HG03342 (cell line): ENCODE data around the gene TAPT1.
"Not testable (repeated sequence)": the region's sequence is repeated elsewhere in the genome, so short reads cannot be mapped to it uniquely, and the experiment has no call there.

Experiments
- ATAC-seq: cut with Tn5 transposase; IDR thresholded peaks from one replicate; pipeline ENCODE4 v1.9.1; 2021; ENCODE audit warnings: mild to moderate bottlenecking, moderate library complexity; ENCODE audit not compliant: unreplicated experiment

TAPT1 gene, protein sequence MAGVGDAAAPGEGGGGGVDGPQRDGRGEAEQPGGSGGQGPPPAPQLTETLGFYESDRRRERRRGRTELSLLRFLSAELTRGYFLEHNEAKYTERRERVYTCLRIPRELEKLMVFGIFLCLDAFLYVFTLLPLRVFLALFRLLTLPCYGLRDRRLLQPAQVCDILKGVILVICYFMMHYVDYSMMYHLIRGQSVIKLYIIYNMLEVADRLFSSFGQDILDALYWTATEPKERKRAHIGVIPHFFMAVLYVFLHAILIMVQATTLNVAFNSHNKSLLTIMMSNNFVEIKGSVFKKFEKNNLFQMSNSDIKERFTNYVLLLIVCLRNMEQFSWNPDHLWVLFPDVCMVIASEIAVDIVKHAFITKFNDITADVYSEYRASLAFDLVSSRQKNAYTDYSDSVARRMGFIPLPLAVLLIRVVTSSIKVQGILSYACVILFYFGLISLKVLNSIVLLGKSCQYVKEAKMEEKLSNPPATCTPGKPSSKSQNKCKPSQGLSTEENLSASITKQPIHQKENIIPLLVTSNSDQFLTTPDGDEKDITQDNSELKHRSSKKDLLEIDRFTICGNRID

DNA sequence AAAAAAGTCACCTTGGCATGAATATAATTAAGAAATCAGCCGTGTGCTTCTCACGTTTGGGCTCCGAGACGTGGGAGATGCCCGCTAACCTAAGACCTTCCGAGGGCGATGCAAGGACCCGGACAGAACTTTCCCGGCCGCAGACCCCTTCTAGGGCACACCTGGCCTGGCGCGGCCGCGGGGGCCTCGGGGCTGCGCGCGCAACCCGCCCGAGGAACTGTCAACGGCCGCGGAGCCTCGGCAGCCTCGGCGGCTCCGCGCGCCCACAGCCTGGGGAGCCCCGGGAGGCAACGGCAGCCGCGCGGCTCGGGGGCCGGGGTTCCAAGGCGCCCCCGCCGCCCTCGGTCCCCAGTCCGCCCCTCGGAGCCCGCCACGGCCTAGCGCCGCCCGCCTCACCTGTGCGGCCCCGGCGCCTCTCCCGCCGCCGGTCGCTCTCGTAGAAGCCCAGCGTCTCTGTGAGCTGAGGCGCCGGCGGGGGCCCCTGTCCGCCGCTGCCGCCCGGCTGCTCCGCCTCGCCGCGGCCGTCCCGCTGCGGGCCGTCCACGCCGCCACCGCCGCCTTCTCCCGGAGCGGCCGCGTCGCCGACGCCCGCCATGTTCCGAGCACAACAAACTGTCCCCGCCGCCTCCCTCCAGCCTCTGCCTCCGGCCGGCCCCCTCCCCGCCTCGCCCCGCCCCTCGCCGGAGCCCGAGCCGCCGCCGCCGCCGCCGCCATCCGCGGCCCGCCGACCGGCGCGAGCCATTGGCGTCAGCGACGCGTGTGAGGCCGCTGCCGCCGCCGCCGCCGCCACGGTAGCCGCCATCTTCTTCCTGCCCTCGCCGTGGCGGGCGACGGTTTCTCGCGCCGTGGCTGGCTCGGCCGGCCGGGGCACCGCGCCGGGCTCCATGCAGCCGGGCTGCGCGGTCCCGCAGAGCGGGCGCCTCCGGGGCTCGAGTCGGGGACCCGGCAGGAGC, at the start of gene TAPT1:
Gene TAPT1 (minus strand): TSS at position 609 of the 953 bp plus-strand sequence. CDS start 14 bp downstream, at position 595.
- peak; percentile 68 for ATAC-seq

DNA sequence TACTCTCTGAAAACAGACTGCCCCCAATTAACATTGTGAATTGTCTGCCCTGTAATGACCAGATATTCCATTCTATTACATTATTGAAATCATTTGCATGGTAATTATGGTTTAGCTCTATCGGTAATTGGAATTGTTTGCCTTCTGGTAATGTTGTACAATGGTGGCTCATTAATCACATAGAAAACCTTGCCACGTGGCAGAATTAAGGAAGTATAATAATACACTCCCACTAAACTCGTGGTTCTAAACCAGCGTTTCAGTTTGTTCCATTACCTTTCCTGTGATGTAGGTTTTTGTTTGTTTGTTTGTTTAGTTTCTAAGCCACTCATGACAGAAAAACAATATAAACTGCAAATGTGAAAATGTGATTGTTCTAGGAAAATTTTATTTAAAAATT, 45.1 kb upstream of the TAPT1 start:
- ATAC-seq, result no peak

DNA sequence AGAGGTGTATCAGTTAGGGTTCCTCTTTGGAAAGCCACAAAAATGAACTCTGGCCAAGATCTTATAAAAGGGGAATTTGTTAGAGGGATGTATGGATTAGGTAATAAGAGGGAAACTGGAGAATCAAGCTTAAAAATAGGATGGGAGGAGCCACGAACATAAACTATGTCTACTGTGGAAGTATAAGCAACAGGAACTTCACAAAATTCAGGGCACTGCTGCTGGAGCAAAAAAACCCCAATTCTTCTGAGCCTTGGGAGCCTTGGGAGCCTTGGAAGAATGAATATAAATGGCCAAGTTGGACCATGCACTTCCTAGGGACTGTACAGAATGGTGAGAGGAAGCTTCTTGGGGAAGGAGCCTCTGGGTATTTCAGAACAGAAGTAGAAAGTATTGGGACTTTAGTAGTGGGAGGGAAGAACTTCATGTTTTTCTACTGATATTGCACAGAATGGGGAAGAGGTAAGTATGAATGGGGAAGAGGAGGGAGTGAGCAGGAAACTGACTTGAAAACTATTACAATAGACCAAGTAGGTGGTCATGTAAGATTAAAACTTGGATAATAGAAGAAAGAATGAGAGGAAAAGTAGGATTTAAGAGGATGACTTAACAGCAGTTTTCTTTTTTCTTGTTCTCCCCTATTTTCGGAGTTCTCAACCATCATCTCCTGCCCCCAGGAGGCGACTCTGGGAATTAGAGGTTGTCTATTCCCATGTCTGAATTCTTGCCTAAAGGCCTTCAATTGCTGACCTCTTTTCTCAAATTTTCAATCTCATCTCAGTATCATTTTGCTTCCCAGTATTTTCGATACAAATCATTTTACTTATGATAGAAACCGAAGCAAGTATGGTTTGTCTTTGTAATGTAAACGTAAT, 44.4 kb upstream of the TAPT1 start:
- no peak for ATAC-seq

DNA sequence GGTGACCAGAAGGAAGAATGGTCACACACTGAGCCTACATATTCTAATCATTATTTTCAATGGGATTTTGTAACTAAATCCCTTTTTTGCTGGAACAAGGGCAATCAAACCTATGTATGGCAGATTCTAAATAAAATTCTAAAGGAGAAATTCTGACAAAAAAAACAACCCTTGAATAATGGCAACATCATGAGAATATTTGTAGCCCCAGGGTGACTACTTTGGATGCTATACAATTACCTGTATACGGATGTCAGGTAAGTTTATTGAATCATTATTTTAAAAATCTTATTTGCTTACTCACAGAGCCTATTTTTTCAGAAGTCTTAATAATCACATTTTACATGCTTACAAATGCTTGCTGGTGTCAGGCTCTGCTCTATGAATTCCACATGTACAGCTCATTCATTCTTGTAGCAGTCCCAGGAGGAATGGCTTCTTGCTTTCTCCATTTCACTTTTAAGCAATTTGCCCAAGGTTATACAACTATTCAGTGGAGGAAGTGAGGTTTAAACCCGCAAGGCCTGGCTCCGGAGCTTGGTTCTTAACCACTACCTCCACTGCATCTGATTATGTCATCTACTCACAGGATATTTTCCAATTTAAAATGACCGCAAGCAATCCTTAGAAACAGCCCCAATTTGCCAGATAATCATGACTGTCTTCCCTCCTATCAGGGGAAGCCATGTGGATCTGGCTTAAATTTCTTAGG, 43.6 kb upstream of the TAPT1 start:
- not testable (repeated sequence) for ATAC-seq

DNA sequence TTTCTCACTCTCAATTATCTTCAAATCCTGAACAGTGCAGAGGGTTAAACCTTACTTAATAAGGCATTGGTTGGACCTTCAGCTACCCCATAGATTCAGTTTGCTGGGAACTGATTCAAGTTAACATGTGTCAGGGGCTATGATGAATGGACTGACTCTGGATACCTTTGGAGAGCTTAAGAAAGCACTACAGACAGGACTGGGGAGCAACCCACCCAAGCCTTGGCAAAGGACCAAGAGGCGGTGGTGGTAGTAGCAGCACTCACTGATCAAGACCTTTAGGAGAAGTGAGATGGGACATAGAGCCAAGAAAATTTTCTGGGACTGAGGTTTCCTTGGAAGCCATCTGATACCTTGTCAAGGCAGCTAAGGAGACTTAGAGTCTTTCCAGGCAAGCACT, 43.0 kb upstream of the TAPT1 start:
- no peak for ATAC-seq

DNA sequence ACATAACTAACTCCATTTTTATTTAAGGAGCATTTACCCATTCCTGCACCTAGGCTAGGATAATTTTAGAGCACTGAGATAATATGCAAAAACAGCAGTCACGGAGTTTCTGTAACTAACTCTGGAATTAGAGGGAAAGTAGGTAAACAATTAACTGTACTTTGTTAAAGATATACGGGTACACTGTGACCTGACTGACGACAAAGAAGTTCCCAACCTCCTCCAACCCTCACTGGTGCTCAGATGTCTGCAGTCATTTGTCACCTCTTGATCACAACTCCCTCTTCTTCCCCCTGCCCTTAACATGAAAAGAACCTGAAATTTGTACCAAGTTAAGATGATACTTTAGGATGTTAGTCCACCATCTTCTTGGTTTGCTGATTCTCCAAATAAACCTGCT, 42.0 kb upstream of the TAPT1 start:
- ATAC-seq, result no peak

DNA sequence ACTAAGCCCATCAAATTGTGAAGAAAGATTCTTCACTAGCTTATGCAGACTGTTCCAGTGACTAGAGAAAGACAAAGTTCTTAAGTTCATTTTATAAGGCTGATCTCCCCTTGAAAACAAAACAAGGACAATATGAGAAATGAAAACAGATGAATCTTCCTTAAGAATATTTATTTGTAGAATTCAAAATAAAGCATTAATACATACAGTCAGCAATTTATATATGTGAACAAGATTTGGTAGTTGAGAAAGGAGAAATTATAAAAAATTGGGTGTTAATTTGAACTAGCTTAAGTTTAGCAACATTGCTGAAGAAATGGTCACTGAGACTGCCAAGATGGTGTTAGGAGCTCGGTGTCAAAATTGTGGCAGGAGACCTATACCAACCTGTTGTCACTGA, 41.4 kb upstream of the TAPT1 start:
- no peak for ATAC-seq

DNA sequence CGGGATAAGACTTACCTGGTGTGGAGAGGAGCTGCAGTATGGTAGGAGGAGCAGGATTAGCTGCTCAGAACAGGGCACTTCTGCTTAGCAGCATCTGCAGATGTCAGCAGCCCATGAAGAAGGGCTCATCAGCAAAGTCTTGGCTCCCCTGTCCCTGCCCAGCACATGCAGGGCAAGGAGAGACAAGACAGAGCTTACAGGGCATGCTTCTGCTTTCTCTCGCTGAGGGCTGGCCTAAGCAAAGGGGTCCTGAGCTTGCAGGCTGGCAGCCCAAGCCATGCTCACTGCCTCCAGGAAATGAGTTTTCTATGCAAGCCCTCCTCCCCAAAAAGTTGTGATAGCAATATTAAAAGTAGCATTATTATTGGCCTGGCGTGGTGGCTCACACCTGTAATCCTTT, 39.5 kb upstream of the TAPT1 start:
- ATAC-seq, result no peak

DNA sequence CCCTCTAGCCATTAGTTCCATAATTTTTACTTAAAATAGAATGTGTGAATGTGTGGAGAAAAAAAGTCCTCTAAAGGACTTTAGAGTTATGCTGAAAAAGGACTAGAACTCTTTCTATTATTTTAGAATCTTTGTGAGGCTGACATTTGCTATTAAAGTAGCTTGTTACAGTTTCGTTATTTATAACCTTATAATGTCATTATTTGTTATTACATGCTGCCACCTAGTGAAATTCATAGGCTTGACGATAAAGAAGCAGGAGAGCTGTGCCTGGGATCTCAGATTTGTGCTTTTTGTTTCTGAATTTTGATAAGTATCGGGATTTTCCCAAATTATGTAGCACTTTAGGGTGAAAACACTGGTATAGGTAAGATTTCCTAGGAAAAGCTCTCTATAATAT, 38.5 kb upstream of the TAPT1 start:
- ATAC-seq, result no peak

DNA sequence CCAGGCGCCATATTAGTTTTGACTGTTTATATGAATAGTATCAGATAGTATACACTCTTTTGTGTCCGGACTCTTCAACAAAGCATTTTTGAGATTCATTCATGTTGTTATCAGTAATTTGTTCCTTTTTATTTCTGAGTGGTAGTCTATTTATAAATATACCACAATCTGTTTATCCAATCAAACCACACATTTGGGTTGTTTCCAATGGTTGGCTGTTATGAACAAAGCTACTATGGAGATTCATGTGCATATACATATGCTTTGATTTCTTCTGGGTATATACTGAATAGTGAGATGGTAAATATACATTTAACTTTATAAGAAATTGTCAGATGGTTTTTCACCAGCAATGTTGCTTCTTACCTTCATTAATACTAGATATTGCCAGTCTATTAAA, 36.8 kb upstream of the TAPT1 start:
- no peak for ATAC-seq

DNA sequence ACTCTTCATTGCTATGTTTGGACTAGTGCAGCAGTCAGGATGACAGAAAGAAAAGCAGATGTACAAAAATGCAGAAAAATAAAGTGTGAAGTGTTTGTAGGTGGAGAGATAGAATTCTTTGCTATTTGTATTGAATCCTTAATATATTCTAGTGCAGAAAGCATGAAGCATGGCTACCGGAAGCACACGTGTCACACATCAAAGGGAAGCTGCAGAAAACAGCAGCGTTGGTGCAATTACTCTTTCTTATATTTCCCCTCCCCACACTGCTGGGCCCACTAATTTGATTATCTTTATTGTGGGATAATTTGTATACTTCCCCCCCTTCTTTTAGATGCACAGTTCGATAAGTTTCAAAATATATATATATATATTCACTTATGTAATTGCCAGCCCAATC, 35.9 kb upstream of the TAPT1 start:
- no peak for ATAC-seq

DNA sequence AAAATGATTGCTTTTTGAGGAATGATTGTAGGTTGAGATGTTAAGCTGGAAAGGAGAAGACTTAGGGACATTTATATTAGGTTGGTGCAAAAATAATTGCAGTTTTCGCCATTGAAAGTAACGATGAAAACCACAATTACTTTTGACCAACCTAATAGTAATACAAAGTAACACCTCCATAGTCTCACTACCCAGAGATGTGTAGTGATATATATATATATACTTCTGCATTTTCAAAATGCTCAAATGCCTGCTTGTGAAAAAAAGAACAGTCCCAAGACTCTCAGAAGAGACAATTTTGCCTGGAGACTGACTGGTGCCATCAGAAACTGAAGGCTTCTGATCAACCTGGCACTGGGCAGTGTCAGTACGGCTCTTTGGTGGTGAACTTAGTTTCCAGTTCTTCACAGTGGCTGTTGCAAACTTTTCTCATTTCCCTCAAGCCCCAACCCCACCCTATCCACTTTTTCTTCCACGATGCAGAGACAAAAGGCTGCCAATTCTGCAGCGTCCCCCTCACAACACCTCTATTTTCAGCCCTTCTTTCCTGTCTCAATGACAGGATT, 35.1 kb upstream of the TAPT1 start:
- peak; percentile 38 for ATAC-seq

DNA sequence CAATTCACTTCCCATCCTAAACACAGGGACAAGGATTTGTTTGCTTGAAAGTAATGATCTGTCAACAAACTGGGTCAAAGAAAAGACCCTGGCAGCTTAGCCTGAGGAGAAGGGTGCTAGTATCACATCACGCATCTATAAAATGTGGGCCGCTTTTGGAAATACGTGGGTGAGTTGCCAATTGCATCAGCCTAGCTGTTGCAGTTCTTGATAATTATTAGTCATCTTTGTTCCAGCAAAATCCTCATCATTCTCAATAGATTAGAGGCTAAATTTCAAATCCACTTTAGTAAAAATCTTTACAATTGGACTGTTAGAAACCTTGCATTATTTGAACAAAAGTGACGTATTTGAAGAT, 33.6 kb upstream of the TAPT1 start:
- ATAC-seq, result no peak

DNA sequence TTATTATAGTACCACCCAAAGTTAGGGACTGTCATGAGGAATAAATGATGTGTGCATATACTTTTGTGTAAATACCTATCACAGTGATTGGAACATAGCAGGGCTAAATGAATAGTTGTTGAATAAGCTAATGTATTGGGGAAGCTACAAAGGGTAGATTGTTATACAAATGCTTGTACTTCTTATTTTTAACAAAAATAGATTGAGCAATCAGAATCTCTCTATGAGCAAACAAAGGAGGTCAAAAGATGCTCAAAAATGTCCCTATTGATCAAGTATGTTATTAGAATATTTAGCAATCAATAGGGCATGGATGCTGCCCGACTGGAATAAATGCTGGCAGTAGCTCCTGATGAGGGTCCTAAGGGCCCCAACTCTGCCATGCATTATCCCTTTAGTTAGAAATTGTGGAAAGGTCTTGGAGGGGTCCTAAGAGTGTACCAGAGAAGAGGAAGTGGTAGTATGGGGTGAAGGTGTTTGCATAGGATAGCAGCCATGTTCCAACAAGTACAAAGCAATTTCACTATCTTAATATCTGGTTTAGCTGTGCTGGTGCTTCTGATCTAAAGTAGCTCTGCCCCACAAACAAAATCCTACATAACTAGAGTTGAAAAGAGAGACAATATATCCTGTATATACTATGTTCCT, 33.1 kb upstream of the TAPT1 start:
- no peak for ATAC-seq

DNA sequence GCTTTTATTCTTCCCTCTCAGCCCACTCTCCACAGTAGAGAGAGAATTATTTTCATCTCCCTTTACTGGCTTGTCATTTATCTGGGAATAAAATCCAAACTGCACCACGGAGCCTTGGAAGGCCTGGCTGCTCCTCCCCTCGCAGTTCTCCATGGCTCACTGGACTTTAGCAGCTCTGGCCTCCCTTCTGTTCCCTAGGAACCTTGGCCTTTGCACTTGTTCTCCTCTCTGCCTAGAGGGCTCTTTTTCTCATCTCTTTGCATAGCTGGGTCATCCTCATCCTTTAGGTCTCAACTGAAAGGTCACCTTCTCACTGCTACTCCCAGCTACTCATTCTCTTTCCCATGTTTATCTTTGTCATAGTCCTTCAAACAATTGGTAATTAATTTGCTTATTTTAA, 31.3 kb upstream of the TAPT1 start:
- no peak for ATAC-seq

DNA sequence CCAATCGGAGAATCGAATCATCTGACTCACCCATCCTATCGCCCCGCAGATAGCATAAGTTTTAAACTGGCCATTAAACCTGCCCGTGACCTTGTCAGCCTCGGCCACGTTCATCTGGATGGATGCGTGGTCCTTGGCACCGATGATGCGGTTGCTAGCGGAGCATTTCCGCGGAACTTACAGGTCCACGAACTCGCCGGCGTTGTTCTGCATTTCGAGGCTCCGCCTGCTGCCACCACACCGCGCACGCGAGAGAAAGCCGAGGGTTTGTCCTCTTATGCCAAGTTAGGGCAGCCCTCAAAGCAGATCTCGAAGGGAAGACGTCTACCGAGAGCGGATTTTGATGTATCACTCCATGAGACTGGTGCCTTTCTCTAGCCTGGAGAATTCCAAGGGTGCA, 30.1 kb upstream of the TAPT1 start:
- ATAC-seq, result no peak

DNA sequence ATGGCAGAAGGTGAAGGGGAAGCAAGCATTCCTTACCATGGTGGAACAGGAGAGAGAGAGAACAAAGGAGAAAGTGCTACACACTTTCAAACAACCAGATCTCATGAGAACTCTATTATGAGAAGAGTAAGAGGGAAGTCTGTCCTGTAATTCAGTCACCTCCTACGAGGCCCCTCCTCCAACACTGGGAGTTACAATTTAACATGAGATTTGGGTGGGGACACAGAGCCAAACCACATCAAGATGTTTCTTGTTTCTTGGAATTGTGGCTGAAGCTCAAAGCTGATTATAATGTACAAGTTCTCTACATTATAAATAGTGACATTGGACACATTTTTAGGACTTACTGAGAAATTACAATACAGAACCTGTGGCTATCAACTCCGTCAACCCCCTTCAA, 29.5 kb upstream of the TAPT1 start:
- no peak for ATAC-seq

DNA sequence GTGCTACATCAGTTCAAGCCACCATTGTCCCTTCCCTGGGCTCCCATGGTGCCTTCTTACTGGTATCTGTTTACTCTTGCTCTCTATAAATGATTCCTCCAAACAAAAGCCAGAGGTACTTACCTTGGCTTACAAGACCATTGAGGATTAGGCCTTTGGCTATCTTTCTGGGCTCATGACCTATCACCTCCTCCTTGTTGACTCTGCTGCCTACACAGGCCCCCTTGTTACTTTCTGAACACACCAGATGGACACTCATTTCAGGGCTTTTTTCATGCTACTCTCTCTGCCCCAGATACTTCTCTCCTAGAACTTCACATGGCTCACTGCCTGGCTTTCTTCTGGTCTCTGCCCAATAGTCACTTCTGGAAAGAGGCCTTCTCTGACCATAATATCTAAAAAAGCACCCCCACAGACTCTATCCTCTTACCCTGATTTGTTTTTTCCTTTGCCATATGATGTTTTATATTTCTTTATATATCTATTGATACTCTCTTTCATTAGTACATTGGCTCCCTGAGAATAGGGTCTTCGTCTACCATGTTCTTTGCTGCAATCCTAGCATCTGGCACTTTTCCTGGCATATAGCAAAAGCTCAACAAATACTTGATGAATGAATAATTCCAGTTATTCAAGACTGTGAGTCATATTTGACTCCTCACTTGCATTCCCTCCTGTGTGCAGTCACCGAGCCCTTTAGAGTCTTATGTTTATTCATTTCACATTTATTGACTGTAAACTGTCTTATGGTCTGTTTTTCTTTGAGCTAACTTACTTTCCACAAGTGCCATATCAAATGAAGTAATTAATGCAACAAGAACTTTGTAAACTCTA, 27.1 kb upstream of the TAPT1 start:
- no peak for ATAC-seq
